ENCODE results near the gene TPGS1.

The TPGS1 gene

GRCh38 chr19:496112-496665 lies 11.1 kb upstream of the TPGS1 start, which contains the start of gene MADCAM1:
Gene MADCAM1 (plus strand): TSS chr19:496486. CDS start chr19:496500, 14 bp downstream.
- no peak for FAIRE-seq

GRCh38 chr19:496986-497385 lies 10.3 kb upstream of the TPGS1 start:
- no peak for FAIRE-seq

GRCh38 chr19:497491-497868 lies 9.8 kb upstream of the TPGS1 start:
- FAIRE-seq: no peak

GRCh38 chr19:497869-498510 lies 9.3 kb upstream of the TPGS1 start:
- FAIRE-seq: no peak

- FAIRE-seq: no peak
These were observed 8.8 kb upstream of the TPGS1 start for GRCh38 chr19:498511-498891.

DNA sequence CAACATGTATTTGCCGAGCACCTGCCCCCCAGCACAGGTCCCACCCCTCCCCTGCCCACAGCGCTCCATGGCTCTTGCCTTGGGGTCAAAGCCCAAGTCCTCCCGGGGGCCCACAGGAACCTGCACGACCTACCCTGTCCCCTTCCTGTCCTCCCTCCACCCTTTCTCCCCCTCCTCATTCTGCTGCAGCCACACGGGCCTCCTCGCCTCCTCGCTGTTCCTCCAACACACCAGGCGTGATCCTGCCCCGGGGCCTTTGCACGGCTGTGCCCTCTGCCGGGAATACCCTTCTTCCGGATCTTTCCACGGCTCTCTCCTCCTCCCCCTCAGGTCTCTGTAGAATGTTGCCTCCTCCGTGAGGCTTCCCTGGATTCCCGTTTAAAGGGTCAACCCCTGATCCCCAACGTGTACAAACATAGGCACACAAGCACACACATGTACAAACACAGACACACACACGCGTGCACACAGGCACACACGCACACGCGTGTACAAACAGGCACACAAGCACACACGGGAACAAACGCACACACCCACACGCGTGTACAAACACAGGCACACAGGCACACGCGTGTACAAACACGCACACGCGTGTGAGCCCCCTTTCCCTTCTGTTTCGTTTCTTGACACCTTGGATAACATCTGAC lies 8.2 kb upstream of the TPGS1 start:
- no peak for FAIRE-seq

DNA sequence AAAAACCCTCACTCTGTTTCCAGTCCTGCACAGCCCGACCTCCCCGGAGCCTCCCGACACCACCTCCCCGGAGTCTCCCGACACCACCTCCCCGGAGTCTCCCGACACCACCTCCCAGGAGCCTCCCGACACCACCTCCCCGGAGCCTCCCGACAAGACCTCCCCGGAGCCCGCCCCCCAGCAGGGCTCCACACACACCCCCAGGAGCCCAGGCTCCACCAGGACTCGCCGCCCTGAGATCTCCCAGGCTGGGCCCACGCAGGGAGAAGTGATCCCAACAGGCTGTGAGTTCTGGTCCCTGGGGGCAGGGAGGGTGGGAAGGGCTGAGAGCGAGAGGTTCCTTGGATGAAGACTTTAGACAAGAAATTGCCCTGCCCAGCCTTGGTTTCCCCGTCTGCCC lies 5.7 kb upstream of the TPGS1 start:
- FAIRE-seq: no peak

- FAIRE-seq: no peak
These were observed 2.7 kb upstream of the TPGS1 start for GRCh38 chr19:504616-505015.

GRCh38 chr19:506404-507285 lies 652 bp upstream of the TPGS1 start:
- peak; percentile 95 for FAIRE-seq

DNA sequence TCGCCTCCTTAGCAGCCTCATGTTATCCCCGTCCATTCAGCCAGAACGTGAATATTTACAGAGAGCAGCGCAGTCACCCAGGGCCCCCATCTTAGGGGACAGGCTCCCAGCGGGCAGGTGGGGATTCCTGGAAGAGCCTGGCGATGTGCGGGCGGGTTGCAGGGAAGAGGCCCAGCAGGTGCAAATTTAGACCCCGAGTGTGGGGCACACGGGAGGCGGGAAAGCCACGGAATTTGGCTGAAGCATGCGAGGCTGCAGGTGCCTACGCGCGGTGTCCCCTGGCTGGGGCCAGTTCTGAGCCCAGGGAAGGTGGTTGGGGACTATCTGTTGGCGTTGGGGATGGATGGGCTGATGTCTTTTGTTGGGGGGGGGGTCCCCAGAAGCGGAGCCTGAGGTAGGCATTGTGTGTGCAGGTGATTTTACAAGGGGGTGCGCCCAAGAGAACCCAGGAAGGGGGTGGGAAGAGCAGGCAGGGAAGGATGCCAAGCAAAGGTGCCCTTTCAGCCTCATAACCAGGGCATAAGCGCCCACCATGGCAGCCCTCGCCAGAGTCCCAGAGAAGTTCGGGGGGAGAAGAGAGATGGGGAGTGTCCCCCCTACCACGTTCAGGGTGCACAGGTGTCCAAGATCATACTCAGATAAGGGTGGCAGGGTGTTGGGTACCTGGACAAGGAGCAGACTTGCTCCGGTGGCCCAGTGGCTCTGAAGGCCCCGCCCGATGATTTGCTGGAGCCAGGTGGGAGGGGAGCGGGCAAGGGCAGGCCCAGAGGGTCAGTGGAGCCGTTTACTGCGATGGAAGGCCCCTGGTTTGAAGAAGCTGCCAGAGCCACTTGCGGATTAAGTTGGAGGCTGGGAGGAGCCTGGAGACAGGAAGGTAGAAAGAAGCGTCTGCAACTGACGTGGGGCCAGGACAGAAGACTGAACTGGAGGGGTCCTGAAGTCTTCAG lies 1.2 kb downstream of the TPGS1 start:
- FAIRE-seq: no peak

GRCh38 chr19:510606-511100 lies 3.4 kb downstream of the TPGS1 start:
- no peak for FAIRE-seq

- FAIRE-seq: no peak
These were observed 4.0 kb downstream of the TPGS1 start for GRCh38 chr19:511101-511851.

- FAIRE-seq: no peak
These were observed 5.5 kb downstream of the TPGS1 start for GRCh38 chr19:512547-513365.

DNA sequence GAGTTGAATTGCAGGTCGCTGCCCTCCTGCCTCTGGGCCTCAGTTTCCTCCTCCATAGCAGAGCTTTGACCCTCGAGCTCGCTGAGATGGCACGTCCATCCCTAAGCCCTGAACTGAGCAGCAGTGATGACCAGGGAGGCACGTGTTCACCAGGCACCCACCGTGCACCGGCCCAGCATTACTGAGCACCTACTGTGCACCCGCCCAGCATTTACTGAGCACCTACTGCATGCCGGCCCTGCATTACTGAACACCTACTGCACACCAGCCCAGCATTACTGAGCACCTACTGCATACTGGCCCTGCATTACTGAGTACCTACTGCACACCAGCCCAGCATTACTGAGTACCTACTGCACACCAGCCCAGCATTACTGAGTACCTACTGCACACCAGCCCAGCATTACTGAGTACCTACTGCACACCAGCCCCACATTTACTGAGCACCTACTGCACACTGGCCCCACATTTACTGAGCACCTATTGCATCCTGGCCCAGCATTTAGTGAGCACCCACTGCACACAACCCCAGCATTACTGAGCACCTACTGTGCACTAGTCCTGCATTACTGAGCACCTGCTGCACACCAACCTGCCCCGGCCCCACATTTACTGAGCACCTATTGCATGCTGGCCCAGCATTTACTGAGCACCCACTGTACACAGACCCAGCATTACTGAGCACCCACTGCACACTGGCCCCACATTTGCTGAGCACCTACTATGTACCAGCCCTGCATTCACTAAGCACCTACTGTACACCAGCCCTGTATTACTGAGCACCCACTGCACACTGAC lies 6.3 kb downstream of the TPGS1 start:
- no peak for FAIRE-seq

- no peak for FAIRE-seq
These were observed 6.9 kb downstream of the TPGS1 start for GRCh38 chr19:514166-514663.

DNA sequence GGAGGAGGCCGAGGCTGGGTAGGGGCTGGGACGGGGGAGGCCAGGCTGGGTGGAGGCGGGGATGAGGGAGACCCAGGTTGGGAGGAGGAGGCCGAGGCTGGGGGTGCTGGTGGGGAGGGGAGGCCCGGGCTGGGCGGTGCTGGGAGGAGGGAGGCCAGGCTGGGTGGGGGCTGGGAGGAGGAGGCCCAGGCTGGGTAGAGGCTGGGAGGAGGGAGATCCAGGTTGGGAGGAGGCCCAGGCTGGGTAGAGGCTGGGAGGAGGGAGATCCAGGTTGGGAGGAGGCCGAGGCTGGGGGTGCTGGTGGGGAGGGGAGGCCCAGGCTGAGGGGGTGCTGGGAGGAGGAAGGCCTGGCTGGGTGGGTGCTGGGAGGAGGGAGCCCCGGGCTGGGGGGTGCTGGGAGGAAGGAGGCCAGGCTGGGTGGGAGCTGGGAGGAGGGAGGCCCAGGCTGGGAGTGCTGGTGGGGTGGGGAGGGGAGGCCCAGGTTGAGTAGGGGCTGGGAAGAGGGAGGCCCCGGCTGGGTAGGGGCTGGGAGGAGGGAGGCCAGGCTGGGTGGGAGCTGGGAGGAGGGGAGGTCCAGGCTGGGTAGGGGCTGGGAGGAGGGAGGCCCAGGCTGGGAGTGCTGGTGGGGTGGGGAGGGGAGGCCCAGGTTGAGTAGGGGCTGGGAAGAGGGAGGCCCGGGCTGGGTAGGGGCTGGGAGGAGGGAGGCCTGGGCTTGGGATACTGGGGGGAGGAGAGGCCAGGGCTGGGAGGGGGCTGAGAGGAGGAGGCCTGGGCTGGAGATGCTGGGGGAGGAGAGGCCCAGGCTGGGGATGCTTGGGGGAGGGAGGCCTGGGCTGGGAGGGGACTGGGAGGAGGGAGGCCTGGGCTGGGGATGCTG lies 10.7 kb downstream of the TPGS1 start:
- no peak for FAIRE-seq

- no peak for FAIRE-seq
These were observed 11.4 kb downstream of the TPGS1 start for GRCh38 chr19:518598-519231.

DNA sequence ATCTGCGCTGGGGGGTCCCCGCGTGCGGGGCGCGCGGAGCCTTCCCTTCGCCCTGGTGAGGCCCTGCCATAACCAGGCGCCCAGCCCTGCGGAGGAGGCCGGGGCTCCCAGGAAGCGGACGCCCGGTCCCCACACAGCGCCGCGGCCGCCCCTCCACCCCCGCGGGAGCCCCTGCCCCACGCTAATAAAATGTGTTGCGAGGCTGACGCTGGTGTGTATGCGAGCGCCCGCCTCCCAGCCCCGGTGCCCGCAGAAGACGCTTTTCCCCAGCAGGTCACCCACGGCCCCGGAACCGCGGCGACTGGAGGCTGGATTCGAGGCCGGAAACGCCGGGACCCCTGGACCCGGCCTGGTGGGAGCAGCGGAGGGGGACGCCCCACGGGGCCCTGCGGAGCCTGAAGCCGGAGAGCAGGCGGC lies 12.2 kb downstream of the TPGS1 start:
- no peak for FAIRE-seq
